Thyroid gland (tissue), 4 donors: ENCODE data around the gene NUDT16. TPM values are rescaled to one million over a fixed set of nuclear protein-coding genes. Genes with fewer than 3 reads are reported as not detected.

Experiments used
- DNase-seq, 2 donors: peaks; one replicate each; pipeline ENCODE4 v3.0.0-alpha.2; 2019
- H3K27ac ChIP-seq, 3 donors: fragments of 200-600 bp; sonication (generic); 1 replicate in 2 of 3; 2 replicates in 1 of 3; pipeline ENCODE4 v1.5.1; 2016 to 2019; ENCODE audit warnings: mild to moderate bottlenecking in 1 of 3, moderate library complexity in 1 of 3
- H3K27me3 ChIP-seq: fragments of 200-600 bp; sonication (generic); one replicate; pipeline ENCODE4 v1.5.1; 2019
- H3K36me3 ChIP-seq, 2 donors: fragments of 200-600 bp; sonication (generic); one replicate each; pipeline ENCODE4 v1.5.1; 2016 to 2019
- H3K4me1 ChIP-seq, 2 donors: fragments of 200-600 bp; sonication (generic); one replicate each; pipeline ENCODE4 v1.5.1; 2017 to 2019
- H3K4me3 ChIP-seq, 3 donors: fragments of 200-600 bp; sonication (generic); replicated peaks in 1 of 3; 1 replicate in 2 of 3; 2 replicates in 1 of 3; pipeline ENCODE4 v1.5.1; 2016; ENCODE audit warnings: mild to moderate bottlenecking in 1 of 3
- H3K9me3 ChIP-seq: fragments of 200-600 bp; sonication (generic); one replicate; pipeline ENCODE4 v1.5.1; 2017
- CTCF ChIP-seq, 6 experiments: fragments of 200-600 bp in 3 of 6; fragments of 450-650 bp in 3 of 6; sonication (generic) in 3 of 6; IDR thresholded peaks; one replicate each; pipeline ENCODE4 v1.5.1; 2016 to 2019; ENCODE audit warnings: antibody characterized with exemption in 6 of 6, mild to moderate bottlenecking in 2 of 6, inconsistent platforms in 1 of 6, moderate library complexity in 1 of 6
- POLR2A ChIP-seq, 2 donors: fragments of 450-650 bp; IDR thresholded peaks; one replicate each; pipeline ENCODE4 v1.6.1; 2017; ENCODE audit warnings: antibody characterized with exemption in 2 of 2, mild to moderate bottlenecking in 2 of 2, moderate library complexity in 1 of 2
- WGBS, 2 donors: methylation state at CpG; one replicate each; pipeline ENCODE4 v1.1.5; 2017; 5-methylcytosine and 5-hydroxymethylcytosine counted together
- intact Hi-C: fragments of 100-400 bp; cut with DNase I; formaldehyde crosslinking; loops from one replicate; pipeline ENCODE4 v1.15.1; 2023
- total RNA-seq, 4 donors: library from RNA; depleted of rRNA; stranded (reverse); fragments of >200 nt; gene quantifications; one replicate each; pipeline ENCODE4 v1.2.3, GENCODE V29; 2016

The NUDT16 gene
- total RNA-seq, 4 donors from 2014 or later, result 30.7 to 37.5 (median 34.4) TPM

DNA sequence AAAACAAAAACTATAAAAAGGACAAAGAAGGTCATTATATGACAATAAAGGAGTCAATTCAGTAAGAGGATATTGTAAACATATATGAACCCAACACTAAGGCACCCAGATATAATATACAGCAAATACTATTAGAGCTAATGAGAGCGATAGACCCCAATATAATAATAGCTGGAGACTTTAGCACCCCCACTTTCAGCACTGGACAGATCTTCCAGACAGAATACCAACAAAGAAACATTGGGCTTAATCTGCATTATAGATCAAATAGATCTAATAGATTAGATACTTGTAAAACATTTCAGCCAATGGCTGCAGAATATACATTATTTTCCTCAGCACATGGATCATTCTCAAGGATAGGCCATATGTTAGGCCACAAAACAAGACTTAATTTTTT is 53.4 kb downstream of the NUDT16 start:
- H3K27ac ChIP-seq, result no peak overlapping the region
- WGBS, 2 donors, result 91 to 92% methylated on average over 1 of the region's 1 CpG
- no peaks in the 10 kb centered on the region for H3K36me3 ChIP-seq
- TF ChIP-seq POLR2A (IDR thresholded peaks at IDR 0.05) (no peak), CTCF (IDR thresholded peaks at IDR 0.05) (no peak)
- DNase-seq, result no peak
- H3K4me1 ChIP-seq, result no peaks in the 10 kb centered on the region
- H3K4me3 ChIP-seq, result no peak overlapping the region
- intact Hi-C loops, result no loop called here
- no peaks in the 10 kb centered on the region for H3K27me3 ChIP-seq
- no peaks in the 10 kb centered on the region for H3K9me3 ChIP-seq

Other genes with a start within 250 kb of the NUDT16 start
- gene MRPL3, start 121.2 kb downstream of the NUDT16 start, total RNA-seq, result 100 to 1,000 TPM in 3 of 4 donors, 10 to 100 TPM in 1; 96.6 to 128 (median 111) TPM